Measurements from ENCODE around the gene TCF4. TPM values are rescaled to one million over a fixed set of nuclear protein-coding genes. Genes with fewer than 3 reads are reported as not detected.

Gene TCF4
- total and polyA plus RNA-seq, 10 donors = 14.6 to 200 (median 153) TPM

GRCh38 chr18:55229682-55230081 is 358.3 kb downstream of the TCF4 start:
- TF ChIP-seq, protein P1, sequence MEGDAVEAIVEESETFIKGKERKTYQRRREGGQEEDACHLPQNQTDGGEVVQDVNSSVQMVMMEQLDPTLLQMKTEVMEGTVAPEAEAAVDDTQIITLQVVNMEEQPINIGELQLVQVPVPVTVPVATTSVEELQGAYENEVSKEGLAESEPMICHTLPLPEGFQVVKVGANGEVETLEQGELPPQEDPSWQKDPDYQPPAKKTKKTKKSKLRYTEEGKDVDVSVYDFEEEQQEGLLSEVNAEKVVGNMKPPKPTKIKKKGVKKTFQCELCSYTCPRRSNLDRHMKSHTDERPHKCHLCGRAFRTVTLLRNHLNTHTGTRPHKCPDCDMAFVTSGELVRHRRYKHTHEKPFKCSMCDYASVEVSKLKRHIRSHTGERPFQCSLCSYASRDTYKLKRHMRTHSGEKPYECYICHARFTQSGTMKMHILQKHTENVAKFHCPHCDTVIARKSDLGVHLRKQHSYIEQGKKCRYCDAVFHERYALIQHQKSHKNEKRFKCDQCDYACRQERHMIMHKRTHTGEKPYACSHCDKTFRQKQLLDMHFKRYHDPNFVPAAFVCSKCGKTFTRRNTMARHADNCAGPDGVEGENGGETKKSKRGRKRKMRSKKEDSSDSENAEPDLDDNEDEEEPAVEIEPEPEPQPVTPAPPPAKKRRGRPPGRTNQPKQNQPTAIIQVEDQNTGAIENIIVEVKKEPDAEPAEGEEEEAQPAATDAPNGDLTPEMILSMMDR (IDR thresholded peaks at IDR 0.05 in 8 of 11, conservative IDR thresholded peaks at IDR 0.05 in 3 of 11) = no peak
- no peak for TF ChIP-seq POLR2A (IDR thresholded peaks at IDR 0.05)
- TF ChIP-seq POLR2AphosphoS5 (IDR thresholded peaks at IDR 0.05) = no peak
- peaks cover under 1 to 11% (median 9%) of the 10 kb centered on the region in 6 donors for H3K4me1 ChIP-seq
- no peaks in the 10 kb centered on the region for H3K9me3 ChIP-seq
- no peak overlapping the region for H3K4me3 ChIP-seq
- H3K36me3 ChIP-seq = peaks cover 0 to 98% (median 49%) of the 10 kb centered on the region in 6 donors
- WGBS, 5 donors = 69 to 88% (median 84%) methylated on average over 4 of the region's 4 CpGs
- H3K27ac ChIP-seq = no peak overlapping the region
- H3K27me3 ChIP-seq (replicated peaks in 1 of 7) = no peaks in the 10 kb centered on the region
- no peak for DNase-seq
- intact Hi-C loops (cut with DNase I; ENCODE audit: low total_unique reads) = loop anchor here (10.0 kb wide), 2 partner anchors 555 to 1345 kb away; no protein-coding TSS in a partner anchor

DNA sequence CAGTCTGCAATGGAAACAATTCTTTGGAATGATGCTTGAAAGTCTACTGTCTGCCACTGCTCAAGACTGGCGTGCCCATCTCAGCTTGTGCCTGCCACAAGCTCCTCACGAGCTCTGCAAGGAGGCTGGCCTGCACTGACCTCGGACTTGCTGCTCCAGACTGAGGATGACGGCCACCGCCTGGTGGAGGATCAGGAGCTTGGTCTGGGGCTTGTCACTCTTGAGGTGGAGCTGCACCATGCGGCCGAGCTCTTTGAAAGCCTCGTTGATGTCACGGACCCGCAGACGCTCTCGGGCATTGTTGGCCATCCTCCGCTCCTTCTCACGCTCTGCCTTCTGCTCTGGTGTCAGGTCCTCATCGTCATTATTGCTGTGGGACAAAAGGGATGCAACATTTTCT is 359.3 kb downstream of the TCF4 start:
- H3K36me3 ChIP-seq = peaks cover 0 to 91% (median 46%) of the 10 kb centered on the region in 6 donors
- 93 to 95% (median 93%) methylated on average over 12 to 15 of the region's 15 CpGs for WGBS, 5 donors
- DNase-seq = peak; percentile 72

GRCh38 chr18:55228191-55228590 is 359.8 kb downstream of the TCF4 start:
- Histone ChIP-seq H3K36me3 (peaks cover 0 to 86% (median 43%) of the 10 kb centered on the region in 6 donors), H3K27me3 (replicated peaks in 1 of 7) (no peaks in the 10 kb centered on the region), H3K9me3 (no peaks in the 10 kb centered on the region), H3K4me3 (no peak overlapping the region), H3K27ac (no peak overlapping the region), H3K4me1 (no peaks in the 10 kb centered on the region)
- intact Hi-C loops (cut with DNase I; ENCODE audit: low total_unique reads) = loop anchor here (10.0 kb wide), 1 partner anchor 557 kb away; no protein-coding TSS in a partner anchor
- WGBS, 5 donors = 75 to 83% (median 78%) methylated on average over 6 of the region's 6 CpGs
- TF ChIP-seq POLR2A (IDR thresholded peaks at IDR 0.05) = no peak
- TF ChIP-seq, protein P1 (IDR thresholded peaks at IDR 0.05 in 8 of 11, conservative IDR thresholded peaks at IDR 0.05 in 3 of 11) = no peak
- TF ChIP-seq POLR2AphosphoS5 (IDR thresholded peaks at IDR 0.05) = no peak
- no peak for DNase-seq

More for the DNA sequence above, 359.3 kb downstream of the TCF4 start:
- H3K27me3 ChIP-seq (replicated peaks in 1 of 7) = no peaks in the 10 kb centered on the region
- H3K4me3 ChIP-seq = no peak overlapping the region
- peak; percentile 26 to 58 (median 35) for TF ChIP-seq POLR2AphosphoS5 (IDR thresholded peaks at IDR 0.05)
- TF ChIP-seq, protein P1 (IDR thresholded peaks at IDR 0.05 in 8 of 11, conservative IDR thresholded peaks at IDR 0.05 in 3 of 11) = no peak
- no peak for TF ChIP-seq POLR2A (IDR thresholded peaks at IDR 0.05)
- peaks cover 0 to 2% (median under 1%) of the 10 kb centered on the region in 6 donors for H3K4me1 ChIP-seq
- H3K27ac ChIP-seq = no peak overlapping the region
- intact Hi-C loops (cut with DNase I; ENCODE audit: low total_unique reads) = loop anchor here (10.0 kb wide), 1 partner anchor 556 kb away; no protein-coding TSS in a partner anchor
- H3K9me3 ChIP-seq = no peaks in the 10 kb centered on the region

GRCh38 chr18:55227771-55228170 is 360.2 kb downstream of the TCF4 start:
- DNase-seq = no peak
- Histone ChIP-seq H3K9me3 (no peaks in the 10 kb centered on the region), H3K27ac (no peak overlapping the region), H3K36me3 (peaks cover 0 to 81% (median 41%) of the 10 kb centered on the region in 6 donors), H3K4me3 (no peak overlapping the region), H3K27me3 (replicated peaks in 1 of 7) (no peaks in the 10 kb centered on the region), H3K4me1 (no peaks in the 10 kb centered on the region)
- 59 to 81% (median 71%) methylated on average over 3 of the region's 3 CpGs for WGBS, 5 donors
- intact Hi-C loops (cut with DNase I; ENCODE audit: low total_unique reads) = loop anchor here (10.0 kb wide), 1 partner anchor 557 kb away; no protein-coding TSS in a partner anchor
- TF ChIP-seq POLR2A (IDR thresholded peaks at IDR 0.05) = no peak
- TF ChIP-seq POLR2AphosphoS5 (IDR thresholded peaks at IDR 0.05) = no peak
- TF ChIP-seq, protein P1 (IDR thresholded peaks at IDR 0.05 in 8 of 11, conservative IDR thresholded peaks at IDR 0.05 in 3 of 11) = no peak

Data from spleen (tissue), 11 donors.